Subcutaneous preadipocyte (primary cell): ENCODE measurements around the gene SNRPD3. TPM values are rescaled to one million over a fixed set of nuclear protein-coding genes. Genes with fewer than 3 reads are reported as not detected.

Experiments
- total RNA-seq: library from RNA; depleted of rRNA; stranded (reverse); fragments of >200 nt; gene quantifications from 2 replicates; pipeline ENCODE4 v1.2.3, GENCODE V29; 2012

The SNRPD3 gene
- 85.8 and 96.6 TPM in 2 replicates for total RNA-seq

GRCh38 chr22:24555165-24556039 is at the start of gene SNRPD3:
TSS of gene SNRPD3 (plus strand) at chr22:24555999. CDS start at chr22:24557675, 1,676 bp downstream.

GRCh38 chr22:24554313-24555164 is 1.3 kb upstream of the SNRPD3 start, which contains the start of gene GUCD1:
TSS of gene GUCD1 (minus strand) at chr22:24555138. CDS start at chr22:24554991, 147 bp downstream.

GRCh38 chr22:24592851-24593558 is 37.2 kb downstream of the SNRPD3 start, which contains the start of gene LRRC75B:
TSS of gene LRRC75B (minus strand) at chr22:24593073. CDS start at chr22:24593039, 34 bp downstream.

GRCh38 chr22:24602847-24603769 is 47.3 kb downstream of the SNRPD3 start, which contains the start of gene GGT1:
TSS of gene GGT1 (plus strand) at chr22:24603193. CDS start at chr22:24611082, 7,889 bp downstream.

Other genes with a start within 250 kb of the SNRPD3 start
- gene ADORA2A, start 128.4 kb upstream of the SNRPD3 start, total RNA-seq: 1.1 and 4.1 TPM in 2 replicates
- gene UPB1, start 60.7 kb upstream of the SNRPD3 start, total RNA-seq: not detected in 2 replicates
- 168 and 194 TPM in 2 replicates for gene GUCD1, start 861 bp upstream of the SNRPD3 start, total RNA-seq
- 3.3 and 5.5 TPM in 2 replicates for gene LRRC75B, start 37.1 kb downstream of the SNRPD3 start, total RNA-seq
- gene GGT1, start 47.2 kb downstream of the SNRPD3 start, total RNA-seq: 0.39 and 1.1 TPM in 2 replicates
- gene PIWIL3, start 218.7 kb downstream of the SNRPD3 start, total RNA-seq: not detected in 2 replicates